Nephron progenitor cell (in vitro differentiated cells): ENCODE measurements around the gene SMCO4.

Source experiments
- DNase-seq: peaks from one replicate; pipeline ENCODE4 v3.0.0; 2021
- H3K27ac Mint-ChIP-seq: 2 replicates; pipeline ENCODE4 v1.8.0; 2021; ENCODE audit warnings: mild to moderate bottlenecking, moderate library complexity, mixed read lengths
- H3K27me3 Mint-ChIP-seq: 2 replicates; pipeline ENCODE4 v1.8.0; 2021; ENCODE audit warnings: mild to moderate bottlenecking, low read depth, mixed read lengths; ENCODE audit not compliant: poor library complexity
- H3K36me3 Mint-ChIP-seq: 2 replicates; pipeline ENCODE4 v1.8.0; 2021; ENCODE audit warnings: low read depth, mixed read lengths
- H3K4me1 Mint-ChIP-seq: 2 replicates; pipeline ENCODE4 v1.8.0; 2021; ENCODE audit warnings: mixed read lengths
- H3K4me3 Mint-ChIP-seq: 2 replicates; pipeline ENCODE4 v1.8.0; 2021; ENCODE audit warnings: mild to moderate bottlenecking, moderate library complexity, mixed read lengths
- H3K9me3 Mint-ChIP-seq: 2 replicates; pipeline ENCODE4 v1.8.0; 2021; ENCODE audit warnings: mild to moderate bottlenecking, moderate library complexity, mixed read lengths
- TF ChIP-seq, protein P1 (sequence below): fragments of 200-600 bp; sonication (generic); IDR thresholded peaks from 2 replicates; pipeline ENCODE4 v1.5.0; 2021; ENCODE audit warnings: antibody characterized with exemption

The SMCO4 gene

DNA sequence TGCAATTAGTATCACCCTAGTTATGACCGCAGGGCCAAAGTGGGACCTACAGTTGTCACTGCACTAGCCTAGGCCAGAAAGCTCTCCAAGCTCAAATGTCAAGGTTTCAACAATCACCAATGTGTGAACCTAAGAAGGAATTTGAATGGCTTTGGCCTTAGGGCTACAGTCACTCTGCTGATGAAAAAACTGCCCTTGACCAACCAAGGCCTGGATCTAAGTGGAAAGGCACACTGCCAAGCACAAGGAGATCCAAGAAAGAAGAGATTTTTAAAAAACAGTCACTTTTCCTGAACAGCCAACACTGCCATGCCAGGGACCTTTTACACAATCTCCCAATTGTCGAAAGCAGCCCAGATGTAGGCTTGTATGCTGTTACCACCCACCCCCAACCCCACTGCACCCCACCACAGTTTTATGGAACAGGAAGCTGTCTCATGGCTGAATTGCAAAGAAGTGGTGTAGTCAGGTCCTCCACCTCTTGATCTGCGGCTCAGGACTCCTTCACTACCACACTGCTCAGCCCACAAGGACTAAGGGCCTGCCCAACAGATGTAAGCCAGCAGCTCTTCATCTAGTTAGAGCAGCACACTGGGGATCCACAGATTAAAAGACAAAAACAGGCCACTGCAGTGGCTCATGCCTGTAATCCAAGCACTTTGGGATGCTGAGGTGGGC, 32.9 kb downstream of the SMCO4 start:
- Mint-ChIP-seq H3K4me1 (peaks cover 4% of the 10 kb centered on the region), H3K27me3 (no peaks in the 10 kb centered on the region), H3K27ac (no peak overlapping the region), H3K36me3 (peaks cover 31% of the 10 kb centered on the region), H3K9me3 (peaks cover 23% of the 10 kb centered on the region), H3K4me3 (no peak overlapping the region)
- DNase-seq: no peak
- TF ChIP-seq, protein P1, sequence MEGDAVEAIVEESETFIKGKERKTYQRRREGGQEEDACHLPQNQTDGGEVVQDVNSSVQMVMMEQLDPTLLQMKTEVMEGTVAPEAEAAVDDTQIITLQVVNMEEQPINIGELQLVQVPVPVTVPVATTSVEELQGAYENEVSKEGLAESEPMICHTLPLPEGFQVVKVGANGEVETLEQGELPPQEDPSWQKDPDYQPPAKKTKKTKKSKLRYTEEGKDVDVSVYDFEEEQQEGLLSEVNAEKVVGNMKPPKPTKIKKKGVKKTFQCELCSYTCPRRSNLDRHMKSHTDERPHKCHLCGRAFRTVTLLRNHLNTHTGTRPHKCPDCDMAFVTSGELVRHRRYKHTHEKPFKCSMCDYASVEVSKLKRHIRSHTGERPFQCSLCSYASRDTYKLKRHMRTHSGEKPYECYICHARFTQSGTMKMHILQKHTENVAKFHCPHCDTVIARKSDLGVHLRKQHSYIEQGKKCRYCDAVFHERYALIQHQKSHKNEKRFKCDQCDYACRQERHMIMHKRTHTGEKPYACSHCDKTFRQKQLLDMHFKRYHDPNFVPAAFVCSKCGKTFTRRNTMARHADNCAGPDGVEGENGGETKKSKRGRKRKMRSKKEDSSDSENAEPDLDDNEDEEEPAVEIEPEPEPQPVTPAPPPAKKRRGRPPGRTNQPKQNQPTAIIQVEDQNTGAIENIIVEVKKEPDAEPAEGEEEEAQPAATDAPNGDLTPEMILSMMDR: no peak

DNA sequence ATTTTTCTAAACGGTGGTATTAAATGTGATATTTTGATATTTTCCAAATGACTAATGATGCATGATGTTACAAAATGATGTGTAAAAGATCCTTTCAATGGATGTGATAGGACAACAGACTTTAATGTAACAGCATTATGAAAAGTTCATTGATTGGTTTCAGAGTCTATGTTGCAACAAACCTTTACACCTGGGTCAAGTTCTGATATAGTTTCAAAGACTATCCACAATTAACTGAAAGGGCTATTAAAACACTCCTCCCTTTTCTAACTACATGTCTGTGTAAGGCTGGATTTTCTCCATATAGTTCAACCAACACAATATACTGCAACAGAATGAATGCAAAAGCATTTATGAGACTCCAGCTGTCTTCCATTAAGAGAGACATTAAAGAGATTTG, 35.7 kb downstream of the SMCO4 start:
- Mint-ChIP-seq H3K4me3 (no peak overlapping the region), H3K27me3 (no peaks in the 10 kb centered on the region), H3K36me3 (peaks cover 59% of the 10 kb centered on the region), H3K9me3 (peaks cover 28% of the 10 kb centered on the region), H3K27ac (no peak overlapping the region), H3K4me1 (no peaks in the 10 kb centered on the region)
- TF ChIP-seq, protein P1: no peak
- DNase-seq: no peak

DNA sequence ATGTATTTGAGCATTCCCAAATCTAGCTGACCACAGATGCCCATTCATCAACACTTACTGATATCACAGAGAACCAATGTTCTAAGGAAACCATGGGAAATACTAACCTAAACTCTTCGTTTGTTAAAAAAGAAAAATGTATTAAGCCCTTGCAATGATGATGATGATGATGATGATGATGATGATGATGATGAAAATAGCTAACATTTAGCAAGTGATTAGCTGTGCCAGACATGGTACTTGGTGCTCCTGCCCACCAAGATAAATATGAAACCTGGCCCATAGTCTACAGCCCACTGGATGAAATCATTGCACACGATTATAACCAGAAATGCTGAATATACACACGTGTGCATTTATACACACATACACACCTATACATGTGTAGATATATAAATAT, 37.5 kb downstream of the SMCO4 start:
- no peaks in the 10 kb centered on the region for H3K4me1 Mint-ChIP-seq
- TF ChIP-seq, protein P1: no peak
- H3K4me3 Mint-ChIP-seq: no peak overlapping the region
- H3K27ac Mint-ChIP-seq: no peak overlapping the region
- H3K27me3 Mint-ChIP-seq: no peaks in the 10 kb centered on the region
- no peak for DNase-seq
- peaks cover 28% of the 10 kb centered on the region for H3K9me3 Mint-ChIP-seq
- H3K36me3 Mint-ChIP-seq: peaks cover 71% of the 10 kb centered on the region

DNA sequence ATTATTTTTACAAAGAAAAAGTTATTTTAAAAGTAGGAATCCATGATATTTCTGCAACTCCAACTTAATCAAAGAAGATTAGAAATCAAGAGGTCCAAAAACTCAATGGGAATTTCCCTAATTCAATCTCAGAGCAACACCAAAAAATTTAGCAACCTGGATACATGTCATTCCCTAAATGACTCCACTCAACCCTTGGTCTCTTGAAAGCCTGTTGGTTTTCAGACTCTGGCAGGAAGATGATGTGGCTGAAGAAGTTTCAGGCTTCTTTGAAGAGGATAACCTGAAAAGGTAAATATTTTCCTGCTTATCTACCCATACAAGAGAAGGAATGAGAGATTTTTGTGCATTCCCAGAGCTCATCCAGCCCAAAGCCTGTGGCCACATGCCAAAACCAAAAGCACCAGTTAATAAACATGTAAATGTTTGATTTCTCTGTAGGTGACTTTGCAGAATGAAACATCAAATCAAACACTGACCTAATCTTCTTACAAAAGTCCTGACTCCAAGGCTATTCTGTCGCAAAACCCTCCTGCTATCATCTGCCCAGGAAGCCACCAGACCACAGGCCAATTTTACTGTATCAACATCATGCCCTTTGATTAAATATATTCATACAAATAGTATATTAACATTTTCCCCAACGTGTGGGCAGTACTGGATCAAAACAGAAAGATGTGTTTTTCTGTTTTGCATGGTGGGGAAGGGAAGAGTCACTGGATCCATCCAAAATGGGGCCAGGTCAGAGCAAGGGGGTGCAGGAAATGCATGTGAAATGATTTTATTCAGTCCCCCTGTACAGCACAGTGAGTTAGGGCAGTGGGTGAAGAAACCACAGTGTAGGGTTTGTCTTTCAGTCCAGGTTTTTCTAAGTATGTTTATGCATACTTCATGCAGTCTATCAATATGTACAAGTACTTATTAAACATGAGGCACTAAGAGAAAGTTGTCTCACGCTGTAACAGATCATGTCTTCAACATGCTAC, 38.8 kb downstream of the SMCO4 start:
- Mint-ChIP-seq H3K9me3 (peaks cover 19% of the 10 kb centered on the region), H3K36me3 (peaks cover 62% of the 10 kb centered on the region), H3K27ac (no peak overlapping the region), H3K4me3 (no peak overlapping the region), H3K27me3 (no peaks in the 10 kb centered on the region), H3K4me1 (peaks cover 9% of the 10 kb centered on the region)
- TF ChIP-seq, protein P1: no peak
- no peak for DNase-seq

GRCh38 chr11:93501856-93502255, 41.3 kb downstream of the SMCO4 start:
- H3K4me3 Mint-ChIP-seq: no peak overlapping the region
- H3K36me3 Mint-ChIP-seq: peaks cover 47% of the 10 kb centered on the region
- H3K4me1 Mint-ChIP-seq: peaks cover 20% of the 10 kb centered on the region
- TF ChIP-seq, protein P1: no peak
- DNase-seq: no peak
- H3K27ac Mint-ChIP-seq: no peak overlapping the region
- peaks cover 4% of the 10 kb centered on the region for H3K9me3 Mint-ChIP-seq
- H3K27me3 Mint-ChIP-seq: no peaks in the 10 kb centered on the region
